Measurements from ENCODE around the gene RDH11.

The RDH11 gene

GRCh38 chr14:67650694-67651093, 44.9 kb downstream of the RDH11 start:
- CTCF ChIA-PET = no interaction called here

GRCh38 chr14:67650151-67650550, 45.4 kb downstream of the RDH11 start:
- POLR2A ChIA-PET = no interaction called here
- DNase-seq (ENCODE audit: extremely low spot score) = no peak
- CTCF ChIA-PET = no interaction called here
- TF ChIP-seq SUZ12 (IDR thresholded peaks at IDR 0.05) = no peak
- no peak for TF ChIP-seq ZNF384 (IDR thresholded peaks at IDR 0.05)
- no peak for TF ChIP-seq LEF1 (IDR thresholded peaks at IDR 0.05; ENCODE audit: borderline replicate concordance)
- no peak for TF ChIP-seq FOXM1 (IDR thresholded peaks at IDR 0.05; ENCODE audit: borderline replicate concordance)
- TF ChIP-seq CTBP1 (IDR thresholded peaks at IDR 0.05; ENCODE audit: borderline replicate concordance) = no peak

More at GRCh38 chr14:67650694-67651093, 44.9 kb downstream of the RDH11 start:
- TF ChIP-seq PKNOX1 (IDR thresholded peaks at IDR 0.05) (no peak), FOXA1 (IDR thresholded peaks at IDR 0.05) (no peak), HDGF (IDR thresholded peaks at IDR 0.05; ENCODE audit: borderline replicate concordance) (no peak), ZNF384 (IDR thresholded peaks at IDR 0.05) (no peak)
- DNase-seq (ENCODE audit: extremely low spot score) = no peak
- POLR2A ChIA-PET = no interaction called here

DNA sequence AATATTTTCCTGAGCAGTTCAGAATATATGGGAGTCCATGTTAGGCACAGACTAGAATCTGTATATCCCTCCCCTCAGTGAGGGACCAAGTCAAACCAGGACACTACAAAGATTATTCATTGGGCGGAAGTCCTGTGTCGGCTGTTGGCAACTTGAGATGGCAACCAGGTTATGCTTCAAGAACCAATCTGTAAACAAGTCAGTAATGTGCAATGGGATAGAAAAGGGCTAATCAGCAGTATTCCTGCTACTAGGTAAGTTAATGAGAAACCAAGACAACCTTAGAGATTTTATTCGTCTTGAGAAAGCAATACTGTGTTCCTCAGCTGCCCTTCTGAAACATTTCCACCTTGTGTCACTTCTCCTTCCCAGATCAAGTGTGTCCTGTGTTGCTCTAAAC, 49.4 kb downstream of the RDH11 start:
- CTCF ChIA-PET = no interaction called here
- POLR2A ChIA-PET = no interaction called here

GRCh38 chr14:67645414-67645813, 50.1 kb downstream of the RDH11 start:
- ChIA-PET CTCF (no interaction called here), POLR2A (no interaction called here)
- no peak for TF ChIP-seq TARDBP (IDR thresholded peaks at IDR 0.05)
- no peak for TF ChIP-seq PKNOX1 (IDR thresholded peaks at IDR 0.05)
- no peak for TF ChIP-seq ZNF384 (IDR thresholded peaks at IDR 0.05)
- no peak for TF ChIP-seq FOXM1 (IDR thresholded peaks at IDR 0.05; ENCODE audit: borderline replicate concordance)
- TF ChIP-seq L3MBTL2 (conservative IDR thresholded peaks at IDR 0.05) = no peak
- no peak for TF ChIP-seq FOXA1 (IDR thresholded peaks at IDR 0.05)
- TF ChIP-seq ARNT (IDR thresholded peaks at IDR 0.05) = no peak
- no peak for TF ChIP-seq FOXK2 (IDR thresholded peaks at IDR 0.05)
- no peak for TF ChIP-seq CTBP1 (IDR thresholded peaks at IDR 0.05; ENCODE audit: borderline replicate concordance)
- TF ChIP-seq LEF1 (IDR thresholded peaks at IDR 0.05; ENCODE audit: borderline replicate concordance) = no peak
- TF ChIP-seq NFRKB (IDR thresholded peaks at IDR 0.05) = no peak
- no peak for TF ChIP-seq BHLHE40 (IDR thresholded peaks at IDR 0.05; ENCODE audit: borderline replicate concordance)
- TF ChIP-seq SP1 (IDR thresholded peaks at IDR 0.05) = no peak
- TF ChIP-seq ELF4 (IDR thresholded peaks at IDR 0.05) = no peak
- no peak for TF ChIP-seq HDGF (IDR thresholded peaks at IDR 0.05; ENCODE audit: borderline replicate concordance)
- no peak for TF ChIP-seq SUZ12 (IDR thresholded peaks at IDR 0.05)
- no peak for DNase-seq (ENCODE audit: extremely low spot score)

More for the DNA sequence above, 49.4 kb downstream of the RDH11 start:
- DNase-seq (ENCODE audit: extremely low spot score) = no peak
- TF ChIP-seq ELF4 (IDR thresholded peaks at IDR 0.05) = no peak
- TF ChIP-seq LEF1 (IDR thresholded peaks at IDR 0.05; ENCODE audit: borderline replicate concordance) = no peak
- no peak for TF ChIP-seq HDGF (IDR thresholded peaks at IDR 0.05; ENCODE audit: borderline replicate concordance)
- no peak for TF ChIP-seq ZNF384 (IDR thresholded peaks at IDR 0.05)
- no peak for TF ChIP-seq FOXA1 (IDR thresholded peaks at IDR 0.05)
- no peak for TF ChIP-seq ARNT (IDR thresholded peaks at IDR 0.05)
- no peak for TF ChIP-seq L3MBTL2 (conservative IDR thresholded peaks at IDR 0.05)
- no peak for TF ChIP-seq BHLHE40 (IDR thresholded peaks at IDR 0.05; ENCODE audit: borderline replicate concordance)

DNA sequence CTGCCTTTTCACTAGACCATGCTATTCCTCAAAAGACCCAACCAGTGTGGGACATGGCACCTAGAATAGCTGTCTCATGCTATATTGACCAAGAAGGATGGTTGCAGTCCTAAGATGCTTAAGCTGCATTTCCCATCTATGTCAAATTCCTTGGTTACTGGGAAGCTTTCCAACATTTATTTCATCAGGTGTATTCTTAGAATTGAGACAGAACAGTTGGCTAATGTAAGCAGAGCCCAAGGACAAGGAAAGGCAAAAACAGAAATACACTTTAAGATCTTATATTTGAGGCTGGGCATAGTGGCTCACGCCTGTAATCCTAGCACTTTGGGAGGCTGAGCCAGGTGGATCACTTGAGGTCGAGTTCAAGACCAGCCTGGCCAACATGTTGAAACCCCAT, 51.1 kb downstream of the RDH11 start:
- POLR2A ChIA-PET = interaction anchor here (0.9 to 1.6 kb wide), 3 partner anchors 8 to 45 kb away, joined by 3 to 5 read pairs (median 3); partner anchors contain the start of gene PIGH
- CTCF ChIA-PET = interaction anchor here (0.7 to 1.2 kb wide), 2 partner anchors 60 to 222 kb away, joined by 4 to 7 read pairs; no protein-coding TSS in a partner anchor
- DNase-seq (ENCODE audit: extremely low spot score) = no peak
- TF ChIP-seq SP1 (IDR thresholded peaks at IDR 0.05) = no peak
- TF ChIP-seq NFRKB (IDR thresholded peaks at IDR 0.05) = no peak
- no peak for TF ChIP-seq ZNF384 (IDR thresholded peaks at IDR 0.05)
- no peak for TF ChIP-seq SUZ12 (IDR thresholded peaks at IDR 0.05)
- TF ChIP-seq ELF4 (IDR thresholded peaks at IDR 0.05) = no peak
- no peak for TF ChIP-seq LEF1 (IDR thresholded peaks at IDR 0.05; ENCODE audit: borderline replicate concordance)
- no peak for TF ChIP-seq HDGF (IDR thresholded peaks at IDR 0.05; ENCODE audit: borderline replicate concordance)
- TF ChIP-seq FOXM1 (IDR thresholded peaks at IDR 0.05; ENCODE audit: borderline replicate concordance) = no peak
- no peak for TF ChIP-seq FOXK2 (IDR thresholded peaks at IDR 0.05)
- TF ChIP-seq BHLHE40 (IDR thresholded peaks at IDR 0.05; ENCODE audit: borderline replicate concordance) = no peak
- no peak for TF ChIP-seq ARNT (IDR thresholded peaks at IDR 0.05)
- TF ChIP-seq PKNOX1 (IDR thresholded peaks at IDR 0.05) = no peak
- no peak for TF ChIP-seq TARDBP (IDR thresholded peaks at IDR 0.05)
- no peak for TF ChIP-seq CTBP1 (IDR thresholded peaks at IDR 0.05; ENCODE audit: borderline replicate concordance)
- TF ChIP-seq L3MBTL2 (conservative IDR thresholded peaks at IDR 0.05) = no peak
- TF ChIP-seq FOXA1 (IDR thresholded peaks at IDR 0.05) = no peak

DNA sequence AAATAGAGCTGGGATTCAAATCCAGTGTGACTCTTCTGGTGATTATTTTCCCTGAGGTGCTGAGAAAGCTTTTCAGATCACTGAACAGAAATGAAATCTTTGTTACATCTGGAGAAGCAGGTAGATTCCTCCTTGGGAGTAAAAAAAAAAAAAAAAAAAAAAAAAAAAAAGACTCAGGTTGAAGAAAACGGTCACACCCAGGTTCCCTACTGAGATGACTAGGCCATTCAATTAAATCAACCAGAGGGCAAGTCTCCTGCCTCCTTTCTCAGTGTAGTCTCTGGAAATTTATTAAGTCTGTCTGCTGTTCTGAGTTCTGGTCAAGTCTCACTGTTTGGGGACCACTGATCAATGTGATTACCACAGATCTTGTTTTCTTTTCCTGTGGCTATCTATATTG, 51.9 kb downstream of the RDH11 start:
- TF ChIP-seq NFRKB (IDR thresholded peaks at IDR 0.05) = no peak
- no peak for TF ChIP-seq FOXA1 (IDR thresholded peaks at IDR 0.05)
- TF ChIP-seq FOXK2 (IDR thresholded peaks at IDR 0.05) = no peak
- no peak for TF ChIP-seq SP1 (IDR thresholded peaks at IDR 0.05)
- no peak for TF ChIP-seq CTBP1 (IDR thresholded peaks at IDR 0.05; ENCODE audit: borderline replicate concordance)
- no peak for TF ChIP-seq LEF1 (IDR thresholded peaks at IDR 0.05; ENCODE audit: borderline replicate concordance)
- CTCF ChIA-PET = interaction anchor here (1.2 kb wide), 1 partner anchor 61 kb away, joined by 4 read pairs; no protein-coding TSS in a partner anchor
- DNase-seq (ENCODE audit: extremely low spot score) = no peak
- POLR2A ChIA-PET = interaction anchor here (1.0 to 1.6 kb wide), 2 partner anchors 9 to 44 kb away, joined by 3 to 5 read pairs; partner anchors contain the start of gene PIGH
